HG02642 (cell line): ENCODE data around the gene S100A1.
A peak's percentile ranks its signal among the peaks of the same experiment; 100 is the strongest.
"Not testable (repeated sequence)": the region's sequence is repeated elsewhere in the genome, so short reads cannot be mapped to it uniquely, and the experiment has no call there.

ENCODE experiments used
- ATAC-seq: cut with Tn5 transposase; IDR thresholded peaks from one replicate; pipeline ENCODE4 v1.9.1; 2021; ENCODE audit warnings: mild to moderate bottlenecking; ENCODE audit not compliant: unreplicated experiment, poor library complexity

Gene S100A1

DNA sequence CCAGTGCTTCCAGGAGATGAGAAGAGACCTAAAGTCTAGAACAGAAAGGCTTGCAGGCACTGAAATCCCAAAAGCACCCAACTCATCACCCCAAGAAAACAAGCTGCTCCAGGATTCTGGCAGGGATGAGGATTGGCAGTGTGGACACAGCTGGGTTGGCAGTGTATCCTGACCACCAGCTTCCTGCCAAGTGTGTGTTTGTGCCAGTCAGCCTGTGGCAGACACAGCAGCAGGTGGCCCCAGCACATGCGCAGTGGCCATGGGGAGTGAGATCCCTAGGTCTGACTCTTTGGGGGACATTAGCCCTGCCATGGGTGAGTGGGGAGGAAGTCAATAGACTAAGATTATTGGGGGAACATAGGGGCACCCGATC is 21.6 kb downstream of the S100A1 start:
- no peak for ATAC-seq

DNA sequence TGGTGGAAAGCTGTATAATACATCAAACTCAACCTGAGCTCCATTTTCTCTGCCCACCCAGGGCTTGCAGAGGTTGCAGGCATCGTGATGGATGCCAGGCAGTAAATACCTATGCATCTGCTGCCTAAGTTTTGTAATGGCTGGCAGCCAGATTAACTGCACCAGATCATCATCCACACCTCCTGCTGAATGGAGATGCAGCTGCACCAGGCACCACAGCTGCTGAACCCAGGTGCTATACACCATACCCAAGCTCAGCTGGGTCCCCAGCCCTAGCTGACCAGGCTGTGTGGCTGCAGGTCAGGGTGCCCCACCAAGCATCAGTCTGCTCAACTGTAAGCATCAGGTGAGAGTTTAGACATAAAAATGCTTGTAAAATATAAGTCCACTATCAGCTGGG is 23.5 kb downstream of the S100A1 start:
- no peak for ATAC-seq

DNA sequence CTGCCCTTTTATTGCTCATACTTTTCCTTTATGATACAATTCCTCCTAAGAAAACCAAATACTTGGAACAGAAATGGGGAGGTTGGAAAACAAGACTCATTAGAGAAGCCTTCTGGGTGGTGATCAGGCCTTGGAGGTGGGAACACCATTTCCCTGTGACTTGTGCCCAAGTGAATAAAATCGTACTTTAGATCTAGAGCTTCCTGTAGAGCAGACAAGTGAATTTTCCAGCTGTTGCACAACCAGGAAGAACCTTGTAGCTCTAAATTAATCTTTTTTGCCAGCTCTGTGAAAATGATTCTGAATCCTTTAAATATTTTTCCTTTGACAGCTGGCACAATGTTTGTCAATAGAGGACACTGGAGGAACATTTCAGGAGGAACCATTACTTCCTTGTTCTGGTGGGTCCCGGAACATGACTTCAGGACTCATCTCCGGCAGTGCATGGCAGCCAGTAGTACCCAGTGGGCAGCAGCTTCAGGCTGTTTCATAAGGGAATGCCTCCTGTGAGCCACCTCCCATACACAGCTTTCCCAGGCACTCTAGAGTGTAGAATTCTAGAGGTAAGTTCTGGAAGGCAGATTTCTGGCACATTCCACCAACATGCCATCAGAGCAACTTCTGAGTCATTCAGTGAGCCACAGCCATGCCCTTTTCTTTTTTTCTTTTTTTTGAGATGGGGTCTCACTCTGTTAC is 24.7 kb downstream of the S100A1 start:
- no peak for ATAC-seq

DNA sequence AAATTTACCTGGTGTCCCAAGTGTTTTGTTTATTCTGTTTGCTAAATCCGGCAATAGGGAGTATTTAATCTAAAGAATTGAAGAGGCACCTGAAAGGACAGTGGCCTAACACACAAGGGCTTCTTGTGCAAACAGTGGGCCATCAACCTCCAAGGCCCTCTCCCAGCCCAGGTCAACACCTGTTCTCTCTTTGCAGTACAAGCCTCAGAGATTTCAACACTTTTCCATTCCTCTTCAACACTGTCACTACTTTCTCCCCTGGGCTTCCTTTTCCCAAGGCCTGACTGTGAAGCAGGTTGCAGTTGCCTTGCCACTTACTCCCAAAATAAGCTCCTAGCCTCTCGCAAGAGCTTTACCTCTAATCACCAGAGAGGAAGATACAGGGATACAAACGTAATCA is 27.1 kb downstream of the S100A1 start:
- ATAC-seq = no peak

DNA sequence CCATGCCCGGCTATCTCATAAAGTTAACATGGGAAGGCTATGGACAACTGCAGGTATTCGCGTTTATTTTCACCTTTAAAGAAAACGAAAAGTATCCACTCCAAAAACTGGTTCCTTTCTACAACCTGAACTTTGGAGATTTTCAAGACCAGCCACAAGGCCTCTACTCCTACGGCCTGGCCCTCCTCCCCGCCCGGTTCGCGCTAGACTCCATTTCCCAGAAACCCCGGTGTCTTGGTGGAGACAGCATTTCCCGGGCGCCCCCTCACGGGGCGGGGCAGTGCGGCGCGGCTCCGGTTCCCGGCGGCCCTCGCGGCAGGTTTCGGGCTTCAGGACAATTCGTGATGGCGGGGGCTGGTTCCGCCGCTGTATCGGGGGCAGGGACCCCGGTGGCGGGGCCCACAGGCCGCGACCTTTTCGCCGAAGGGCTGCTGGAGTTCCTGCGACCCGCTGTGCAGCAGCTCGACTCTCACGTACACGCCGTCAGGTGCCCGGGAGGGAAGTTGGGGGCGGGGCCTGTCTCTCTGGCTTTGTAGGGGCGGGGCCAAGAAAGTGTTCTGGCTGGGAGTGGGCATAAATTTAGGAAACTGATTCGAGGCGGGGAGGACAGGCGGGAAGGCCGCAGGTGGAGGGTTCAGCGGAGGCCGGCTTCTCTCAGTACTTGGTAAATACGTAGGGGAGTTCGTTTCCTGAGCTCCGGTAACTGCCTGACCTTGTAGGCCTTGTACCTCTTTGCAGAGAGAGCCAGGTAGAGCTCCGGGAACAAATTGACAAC is 30.4 kb downstream of the S100A1 start, which contains the start of gene SNAPIN:
Gene SNAPIN (plus strand): TSS at position 304 of the 775 bp plus-strand sequence. CDS start 41 bp downstream, at position 345.
- peak; percentile 96 for ATAC-seq

DNA sequence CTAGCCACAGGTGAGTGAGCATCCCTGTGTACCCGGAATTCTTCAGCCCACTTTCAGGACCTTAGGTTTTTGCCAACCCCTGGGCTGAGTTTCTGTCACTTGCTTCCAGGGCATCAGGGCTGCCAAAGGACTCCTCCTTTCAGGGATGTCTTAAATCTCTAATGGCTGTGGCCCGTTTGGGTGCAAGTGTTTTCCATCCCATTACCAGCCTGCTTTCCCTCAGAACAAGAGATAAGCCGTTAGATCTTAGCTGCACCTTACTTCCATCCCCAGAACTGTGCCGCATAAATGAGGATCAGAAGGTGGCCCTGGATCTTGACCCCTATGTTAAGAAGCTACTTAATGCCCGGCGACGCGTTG is 30.9 kb downstream of the S100A1 start:
- ATAC-seq = no peak

DNA sequence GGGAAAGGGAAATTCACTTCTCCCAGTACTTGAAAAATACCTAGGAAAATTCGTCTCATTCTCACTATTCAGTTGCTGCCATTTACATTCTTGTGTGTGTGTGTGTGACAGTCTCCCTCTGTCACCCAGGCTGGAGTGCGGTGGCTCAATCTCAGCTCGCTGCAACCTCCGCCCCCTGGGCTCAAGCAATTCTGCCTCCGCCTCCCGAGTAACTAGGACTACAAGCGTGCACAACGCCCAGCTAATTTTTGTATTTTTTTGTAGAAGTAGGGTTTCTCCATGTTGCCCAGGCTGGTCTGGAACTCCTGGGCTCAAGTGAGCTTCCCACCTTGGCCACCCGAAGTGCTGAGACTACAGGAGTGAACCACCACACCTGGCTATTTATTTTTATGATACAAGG is 31.4 kb downstream of the S100A1 start:
- ATAC-seq = no peak

DNA sequence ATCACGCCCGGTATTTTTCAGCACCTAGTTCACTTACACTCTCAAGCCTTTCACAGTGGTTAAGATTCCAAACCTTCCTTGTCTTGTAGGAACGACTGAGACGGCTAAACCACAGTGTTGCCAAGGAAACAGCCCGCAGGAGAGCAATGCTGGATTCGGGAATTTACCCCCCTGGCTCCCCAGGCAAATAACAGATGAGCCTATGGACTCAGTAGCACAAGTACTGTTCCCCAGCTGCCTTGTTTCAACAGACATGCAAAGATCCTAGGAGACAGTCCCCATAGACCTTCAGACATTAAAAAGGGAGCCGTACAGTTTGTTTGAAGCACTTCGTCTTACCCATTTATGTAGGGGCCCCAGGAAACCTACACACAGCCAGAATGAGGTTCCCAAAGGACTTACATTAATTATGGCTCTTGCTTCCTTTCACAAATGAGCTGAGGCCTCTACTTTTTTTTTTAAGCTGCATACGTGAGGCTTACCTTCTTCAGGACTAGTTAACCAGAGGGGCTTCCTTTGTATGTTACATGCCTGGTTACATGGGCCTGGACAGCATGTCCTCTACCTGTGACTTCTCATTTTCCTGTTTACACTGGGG is 33.0 kb downstream of the S100A1 start:
- no peak for ATAC-seq

DNA sequence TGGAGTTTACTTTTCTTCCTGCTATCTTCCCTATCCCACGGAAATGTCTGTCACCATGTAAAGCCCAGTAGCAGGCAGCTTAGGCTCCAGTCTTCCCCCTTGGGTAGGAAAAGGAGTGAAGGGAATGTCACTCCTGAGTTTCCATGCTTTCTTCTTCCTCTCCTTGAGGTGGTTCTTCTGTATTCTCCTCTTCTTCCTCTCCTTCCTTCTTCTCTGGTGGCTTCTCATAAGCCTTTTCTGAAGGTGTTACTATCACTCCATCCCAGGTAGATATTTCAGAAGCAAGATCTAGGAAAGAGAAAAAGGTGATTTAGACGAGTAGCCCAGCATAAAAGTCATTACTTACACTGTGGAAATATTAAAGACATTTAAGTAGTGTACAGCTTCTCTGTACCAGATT is 34.0 kb downstream of the S100A1 start:
- no peak for ATAC-seq

DNA sequence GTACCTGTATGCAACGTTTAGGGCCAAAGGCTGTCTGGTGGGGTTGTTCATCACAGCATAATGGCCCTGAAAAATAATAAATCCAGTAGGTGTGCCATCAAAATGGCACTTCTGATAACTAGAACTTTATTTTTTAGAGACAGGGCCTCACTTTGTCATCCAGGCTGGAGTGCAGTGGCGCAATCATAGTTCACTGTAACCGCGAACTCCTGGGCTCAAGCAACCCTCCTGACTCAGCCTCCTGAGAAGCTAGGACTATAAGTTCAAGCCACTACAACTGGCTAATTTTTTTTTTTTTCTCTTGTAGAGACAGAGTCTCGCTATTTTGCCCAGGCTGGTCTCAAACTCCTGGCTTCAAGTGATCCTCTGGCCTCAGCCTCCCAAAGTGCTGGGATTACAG is 35.0 kb downstream of the S100A1 start:
- ATAC-seq = no peak

DNA sequence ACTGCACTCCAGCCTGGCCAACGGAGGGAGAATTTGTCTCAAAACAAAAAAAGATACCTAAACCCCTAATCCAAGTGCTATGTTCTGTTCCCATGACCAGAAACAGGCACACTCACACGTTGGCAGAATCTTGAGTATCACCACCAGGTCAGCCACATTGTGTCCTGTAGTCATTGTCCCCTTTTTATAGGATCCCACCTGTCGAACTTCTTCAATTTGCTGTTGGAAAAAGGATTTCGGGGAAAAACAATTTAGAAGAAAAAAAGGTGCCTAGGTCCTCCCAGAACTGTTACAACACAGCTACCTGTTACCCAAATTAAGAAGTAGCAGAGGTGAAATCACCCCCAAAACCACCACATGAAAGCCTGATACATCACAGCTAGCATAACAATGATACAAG is 39.2 kb downstream of the S100A1 start:
- no peak for ATAC-seq

DNA sequence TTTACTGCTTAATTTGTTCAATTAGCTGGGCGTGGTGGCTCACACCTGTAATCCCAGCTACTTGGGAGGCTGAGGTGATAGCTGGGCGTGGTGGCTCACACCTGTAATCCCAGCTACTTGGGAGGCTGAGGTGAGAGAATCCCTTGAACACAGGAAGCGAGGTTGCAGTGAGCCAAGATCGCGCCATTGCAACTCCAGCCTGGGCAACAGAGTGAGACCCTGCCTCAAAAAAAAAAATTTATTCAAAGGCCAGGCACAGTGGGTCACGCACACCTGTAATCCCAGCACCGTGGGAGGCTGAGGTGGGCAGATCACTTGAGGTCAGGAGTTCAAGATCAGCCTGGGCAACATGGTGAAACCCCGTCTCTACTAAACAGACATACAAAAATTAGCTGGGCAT is 40.4 kb downstream of the S100A1 start:
- not testable (repeated sequence) for ATAC-seq

DNA sequence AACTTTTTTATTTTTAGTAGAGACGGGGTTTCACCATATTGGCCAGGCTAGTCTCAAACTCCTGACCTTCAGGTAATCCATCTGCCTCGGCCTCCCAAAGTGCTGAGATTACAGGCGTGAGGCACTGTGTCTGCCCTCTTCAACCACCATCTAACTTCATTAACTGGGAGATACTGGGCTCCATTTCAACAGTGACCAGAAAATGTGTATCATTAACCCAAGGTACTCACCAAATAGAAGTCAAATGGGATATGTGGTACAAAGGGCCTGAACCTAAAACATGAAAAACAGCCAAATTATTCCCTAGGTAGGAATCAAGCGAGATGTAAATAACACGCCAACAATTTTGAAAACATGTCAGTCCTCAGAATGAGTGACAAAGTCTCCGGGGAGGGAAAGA is 41.4 kb downstream of the S100A1 start:
- no peak for ATAC-seq

DNA sequence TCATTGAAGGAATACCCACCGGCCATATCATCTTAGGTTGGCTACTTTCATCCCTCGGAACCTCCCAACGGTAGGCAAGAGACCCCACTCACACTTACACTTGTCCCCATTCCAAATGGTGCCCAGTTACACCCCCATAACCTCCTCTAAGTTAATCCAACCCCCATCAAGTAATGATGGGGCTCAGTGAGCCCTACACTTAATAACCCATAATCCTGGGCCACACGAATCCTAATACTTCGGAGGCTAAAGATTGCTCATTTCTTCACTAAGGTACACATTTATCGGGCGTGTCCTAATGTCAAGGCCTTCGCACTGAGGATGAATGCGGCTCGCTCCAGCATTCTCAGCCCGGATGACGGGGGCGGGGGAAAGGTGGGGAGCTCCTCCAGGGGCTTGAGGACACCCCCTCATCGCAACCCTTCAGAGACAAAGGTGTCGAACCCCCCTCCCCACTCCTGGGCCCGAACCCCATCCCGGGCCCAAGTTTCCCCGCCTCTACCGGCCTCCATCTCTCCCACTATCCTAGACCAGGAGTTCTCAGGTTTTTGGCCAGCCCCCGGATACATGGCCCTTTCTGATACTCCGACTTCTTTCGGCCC is 42.1 kb downstream of the S100A1 start:
- no peak for ATAC-seq

DNA sequence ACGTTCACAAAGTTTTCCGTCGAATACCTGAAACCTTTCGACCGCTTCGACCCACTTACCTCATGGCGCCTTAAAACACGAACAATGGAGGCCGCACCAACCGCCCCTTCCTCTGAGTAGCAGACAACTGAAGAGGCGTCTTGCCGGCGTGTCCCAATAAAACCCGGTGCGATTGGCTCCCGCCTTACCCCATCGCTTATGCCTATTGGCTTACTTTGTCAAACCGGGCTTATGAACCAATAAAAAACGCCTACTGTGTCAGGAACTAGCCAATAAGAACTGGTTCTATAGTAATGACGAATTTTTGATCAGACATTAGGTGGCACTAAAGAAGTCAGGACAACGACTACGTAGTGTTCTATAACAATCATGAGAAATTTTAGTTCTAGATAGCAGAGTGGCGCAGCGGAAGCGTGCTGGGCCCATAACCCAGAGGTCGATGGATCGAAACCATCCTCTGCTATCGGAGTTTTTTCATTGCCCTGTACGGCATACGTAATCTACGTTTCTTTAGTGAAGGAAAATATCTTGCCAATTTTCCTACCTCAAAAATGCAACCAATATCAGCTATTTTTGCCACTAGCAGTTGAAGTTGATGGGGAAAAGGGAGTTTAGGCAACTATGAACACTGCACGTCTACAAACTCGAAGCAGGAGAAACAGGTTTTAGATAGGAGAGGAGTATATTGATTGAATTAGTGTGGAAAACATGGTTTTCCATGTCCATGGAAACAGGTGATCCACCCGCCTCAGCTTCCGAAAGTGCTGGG is 42.8 kb downstream of the S100A1 start, which contains the start of gene ILF2:
Gene ILF2 (minus strand): TSS at position 135 of the 769 bp plus-strand sequence. CDS start 71 bp downstream, at position 64.
- peak; percentile 89 for ATAC-seq

DNA sequence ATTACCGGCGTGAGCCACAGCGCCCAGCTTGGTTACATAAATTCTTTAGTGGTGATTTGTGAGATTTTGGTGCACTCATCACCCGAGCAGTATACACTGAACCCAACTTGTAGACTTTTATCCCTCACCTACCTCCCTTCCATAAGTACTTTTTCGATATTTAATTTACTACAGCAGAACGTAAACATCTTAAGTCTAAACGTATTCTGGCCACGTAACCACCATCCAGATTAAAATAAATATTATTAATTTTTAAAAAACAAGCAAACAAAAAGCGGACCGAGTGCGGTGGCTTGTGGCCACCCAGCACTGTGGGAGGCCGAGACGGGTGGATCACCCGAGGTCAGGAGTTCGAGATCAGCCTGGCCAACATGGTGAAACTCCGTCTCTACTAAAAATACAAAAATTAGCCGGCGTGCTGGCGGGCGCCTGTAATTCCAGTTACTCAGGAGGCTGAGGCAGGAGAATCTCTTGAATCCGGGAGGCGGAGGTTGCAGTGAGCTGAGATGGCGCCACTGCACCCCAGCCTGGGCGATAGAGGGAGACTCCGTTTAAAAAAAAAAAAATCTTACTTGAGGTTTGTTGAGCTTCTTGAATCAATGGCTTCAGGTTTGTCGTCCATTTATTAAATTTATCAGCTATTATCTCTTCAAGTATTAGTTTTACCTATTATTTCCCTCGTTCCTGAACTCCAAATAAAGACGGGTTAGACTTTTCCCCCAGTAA is 43.6 kb downstream of the S100A1 start:
- ATAC-seq = not testable (repeated sequence)

DNA sequence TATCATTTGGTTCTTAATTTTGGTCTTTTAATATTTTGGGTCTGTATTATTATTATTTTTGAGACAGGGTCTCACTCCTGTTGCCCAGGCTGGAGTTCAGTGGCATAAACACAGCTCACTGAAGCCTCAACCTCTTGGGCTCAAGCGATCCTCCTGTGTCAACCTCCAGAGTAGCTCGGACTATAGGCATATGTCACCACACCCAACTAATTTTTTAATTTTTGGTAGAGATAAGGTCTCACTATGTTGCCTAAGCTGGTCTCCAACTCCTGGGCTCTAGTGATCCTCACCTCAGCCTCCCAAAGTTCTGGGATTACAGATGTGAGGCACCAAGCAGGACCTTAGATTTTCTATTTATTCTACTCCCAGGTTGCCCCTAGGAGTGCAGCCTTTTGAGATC is 45.3 kb downstream of the S100A1 start:
- no peak for ATAC-seq

DNA sequence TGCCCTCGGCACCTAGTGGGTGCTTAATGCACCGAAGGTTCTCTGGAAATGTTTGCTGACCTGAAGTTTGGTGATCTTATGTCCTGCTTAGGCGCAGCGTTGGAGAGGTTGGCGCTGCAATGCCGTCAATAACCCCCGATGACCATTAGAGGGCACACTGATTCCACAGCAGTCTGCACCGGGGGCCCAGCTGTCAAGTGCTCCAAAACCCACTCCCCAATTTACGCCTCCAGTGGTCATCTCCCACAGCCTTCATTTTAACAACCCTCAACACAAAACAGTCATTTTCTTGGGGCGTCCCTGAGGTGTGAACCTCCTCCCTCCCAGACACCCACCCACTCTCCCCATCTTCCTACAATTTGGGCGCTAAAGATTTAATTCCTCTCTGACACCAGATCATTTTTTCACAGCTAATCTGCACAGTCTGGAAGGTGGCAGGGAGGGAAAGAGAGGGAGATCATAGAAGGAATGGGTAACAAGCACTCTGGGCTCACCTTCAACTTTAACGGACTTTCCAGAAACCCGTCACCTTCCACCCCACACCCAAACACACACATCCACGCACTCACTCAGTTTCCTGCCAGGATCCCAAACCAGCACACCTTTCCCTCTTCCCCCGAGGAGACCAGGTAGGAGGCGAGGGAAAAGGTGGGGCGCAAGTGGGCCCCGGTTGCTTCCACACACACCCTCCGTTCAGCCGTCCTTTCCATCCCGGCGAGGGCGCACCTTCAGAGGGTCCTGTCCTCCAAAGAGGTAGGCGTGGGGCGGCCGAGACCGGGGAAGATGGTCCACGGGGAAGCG is 49.7 kb downstream of the S100A1 start:
- ATAC-seq = no peak
